GM12874 (cell line): Measurements from ENCODE around the gene LPCAT3.

Source experiments
- TF ChIP-seq, protein P1 (sequence below): IDR thresholded peaks from 2 replicates; pipeline ENCODE4 v1.5.1; 2011; ENCODE audit warnings: low read depth, mild to moderate bottlenecking, control low read depth, low read length, moderate library complexity; ENCODE audit not compliant: insufficient read depth

LPCAT3 gene

GRCh38 chr12:7026854-7027253 is 8.6 kb upstream of the LPCAT3 start:
- TF ChIP-seq, protein P1, sequence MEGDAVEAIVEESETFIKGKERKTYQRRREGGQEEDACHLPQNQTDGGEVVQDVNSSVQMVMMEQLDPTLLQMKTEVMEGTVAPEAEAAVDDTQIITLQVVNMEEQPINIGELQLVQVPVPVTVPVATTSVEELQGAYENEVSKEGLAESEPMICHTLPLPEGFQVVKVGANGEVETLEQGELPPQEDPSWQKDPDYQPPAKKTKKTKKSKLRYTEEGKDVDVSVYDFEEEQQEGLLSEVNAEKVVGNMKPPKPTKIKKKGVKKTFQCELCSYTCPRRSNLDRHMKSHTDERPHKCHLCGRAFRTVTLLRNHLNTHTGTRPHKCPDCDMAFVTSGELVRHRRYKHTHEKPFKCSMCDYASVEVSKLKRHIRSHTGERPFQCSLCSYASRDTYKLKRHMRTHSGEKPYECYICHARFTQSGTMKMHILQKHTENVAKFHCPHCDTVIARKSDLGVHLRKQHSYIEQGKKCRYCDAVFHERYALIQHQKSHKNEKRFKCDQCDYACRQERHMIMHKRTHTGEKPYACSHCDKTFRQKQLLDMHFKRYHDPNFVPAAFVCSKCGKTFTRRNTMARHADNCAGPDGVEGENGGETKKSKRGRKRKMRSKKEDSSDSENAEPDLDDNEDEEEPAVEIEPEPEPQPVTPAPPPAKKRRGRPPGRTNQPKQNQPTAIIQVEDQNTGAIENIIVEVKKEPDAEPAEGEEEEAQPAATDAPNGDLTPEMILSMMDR, result no peak

- TF ChIP-seq, protein P1, result no peak
Observed at GRCh38 chr12:7023114-7023513, 4.8 kb upstream of the LPCAT3 start.

GRCh38 chr12:7021956-7022355 is 3.7 kb upstream of the LPCAT3 start:
- TF ChIP-seq, protein P1, result no peak

DNA sequence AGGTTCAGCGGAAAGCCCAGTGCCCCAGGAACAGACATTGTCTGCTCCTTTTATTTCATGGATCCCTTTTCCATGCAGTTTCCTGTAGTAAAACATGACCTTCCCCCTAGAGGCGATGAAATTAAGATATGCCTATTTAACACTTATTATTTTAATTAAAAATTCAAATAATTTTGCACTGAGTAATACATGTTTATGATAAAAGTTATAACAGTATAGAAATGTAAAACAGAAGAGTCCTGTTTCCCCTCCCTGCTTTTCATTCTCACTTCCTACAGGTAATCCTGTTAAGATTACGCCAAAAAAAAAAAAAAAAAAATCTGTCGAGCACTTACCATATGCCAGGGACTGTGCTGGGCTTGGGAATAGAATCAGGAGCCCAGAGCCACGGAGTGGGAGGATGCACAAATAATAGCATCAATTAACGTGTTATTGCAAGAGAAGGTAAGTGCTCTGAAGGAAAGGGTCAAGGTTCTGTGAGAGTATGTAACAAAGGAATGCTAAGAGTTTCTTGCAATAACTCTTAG is 830 bp upstream of the LPCAT3 start:
- TF ChIP-seq, protein P1, result no peak

GRCh38 chr12:7017870-7018349 is 366 bp downstream of the LPCAT3 start:
- TF ChIP-seq, protein P1, result no peak

GRCh38 chr12:7016958-7017571 is 1.2 kb downstream of the LPCAT3 start:
- TF ChIP-seq, protein P1, result no peak

DNA sequence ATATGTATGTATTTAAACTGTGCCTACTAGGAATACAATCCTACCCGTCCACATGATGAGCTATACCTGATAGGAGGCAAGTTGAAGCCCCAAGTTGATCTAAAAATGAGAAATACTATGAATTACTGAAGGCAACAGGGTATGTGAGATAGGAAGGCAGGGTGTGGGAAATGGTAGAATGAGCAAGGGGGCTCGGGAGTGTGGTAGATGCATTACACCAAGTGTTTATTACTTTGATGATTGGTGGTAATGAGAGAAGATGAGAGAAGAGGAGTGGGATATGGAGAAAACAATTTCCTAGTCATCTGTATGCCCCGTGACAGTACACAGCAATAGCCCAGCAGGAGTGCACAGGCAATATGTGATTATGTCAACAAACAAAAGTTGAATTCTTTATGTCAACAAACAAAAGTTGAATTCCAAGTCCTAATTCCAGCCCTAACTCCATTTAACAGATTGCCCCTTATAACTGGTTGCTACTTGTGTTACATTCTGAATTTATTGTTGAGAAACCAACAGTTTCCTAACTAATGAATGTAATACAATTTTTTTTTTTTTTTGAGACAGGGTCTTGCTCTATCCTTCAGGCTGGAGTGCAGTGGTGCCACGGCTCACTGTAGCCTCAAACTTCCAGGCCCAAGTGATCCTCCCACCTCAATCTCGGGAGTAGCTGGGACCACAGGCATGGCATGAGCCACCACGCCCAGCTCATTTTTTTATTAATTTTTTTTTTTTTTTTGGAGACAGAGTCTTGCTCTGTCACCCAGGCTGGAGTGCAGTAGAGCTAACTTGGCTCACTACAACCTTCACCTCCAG is 2.5 kb downstream of the LPCAT3 start:
- TF ChIP-seq, protein P1, result no peak
